ENCODE measurements around the gene MSI2. TPM values are rescaled to one million over a fixed set of nuclear protein-coding genes. Genes with fewer than 3 reads are reported as not detected.

MSI2 gene
- total and polyA plus RNA-seq, 2 donors (not counting 1 experiment from before 2014, with no cell fraction given), result 16.1 to 196 TPM

- intact Hi-C loops (cut with micrococcal nuclease), result no loop called here
- H3K9me3 ChIP-seq (ENCODE audit: control extremely low read depth in 1 of 3, control insufficient read depth in 2 of 3, insufficient read depth in 1 of 3, low read length in 2 of 3), result no peaks in the 10 kb centered on the region
- Mint-ChIP-seq H3K27me3 (no peaks in the 10 kb centered on the region), H3K9me3 (ENCODE audit: insufficient read depth) (no peaks in the 10 kb centered on the region), H3K4me3 (no peak overlapping the region), H3K27ac (no peak overlapping the region), H3K4me1 (no peaks in the 10 kb centered on the region)
- POLR2A ChIA-PET, result no interaction called here
- H3K4me1 ChIP-seq (ENCODE audit: control insufficient read depth in 2 of 2, insufficient read depth in 2 of 2, low read length in 2 of 2), result no peaks in the 10 kb centered on the region
- no peak overlapping the region for H3K27ac ChIP-seq (ENCODE audit: low read length in 2 of 2)
- TF ChIP-seq EZH2 (IDR thresholded peaks at IDR 0.05; ENCODE audit: borderline replicate concordance, insufficient read depth, low read depth, low read length, poor library complexity, severe bottlenecking), result no peak
- TF ChIP-seq CTCF (IDR thresholded peaks at IDR 0.05), result no peak
- ATAC-seq (ENCODE audit: low read depth) (no peak), DNase-seq (no peak)
- H3K4me2 ChIP-seq (replicated peaks; ENCODE audit: low read depth, low read length, poor library complexity, severe bottlenecking), result no peak overlapping the region
- H3K4me3 ChIP-seq (ENCODE audit: control extremely low read depth in 1 of 5, extremely low read depth in 1 of 5, insufficient read depth in 1 of 5, low read depth in 2 of 5, low read length in 4 of 5), result no peak overlapping the region
- no peaks in the 10 kb centered on the region for H4K20me1 ChIP-seq (ENCODE audit: control insufficient read depth, insufficient read depth, low read length, poor library complexity, severe bottlenecking)
- 99% methylated on average over 7 of the region's 9 CpGs for WGBS (ENCODE audit: insufficient coverage)
- no peak overlapping the region for H2AFZ ChIP-seq (ENCODE audit: insufficient read depth, low read depth, low read length, poor library complexity, severe bottlenecking)
- CTCF ChIA-PET, result no interaction called here
- peaks cover 13% of the 10 kb centered on the region for H3K79me2 ChIP-seq (ENCODE audit: control insufficient read depth, insufficient read depth, low read length)
- no peaks in the 10 kb centered on the region for H3K27me3 ChIP-seq (replicated peaks in 1 of 4; ENCODE audit: control extremely low read depth in 1 of 4, control insufficient read depth in 3 of 4, insufficient read depth in 4 of 4, low read length in 3 of 4)
- H3K9ac ChIP-seq (ENCODE audit: low read length), result no peak overlapping the region
- peaks cover 0 to 8% of the 10 kb centered on the region in 2 experiments for H3K36me3 ChIP-seq (replicated peaks in 1 of 2; ENCODE audit: control extremely low read depth in 1 of 2, control insufficient read depth in 1 of 2, extremely low read depth in 1 of 2, insufficient read depth in 2 of 2, low read length in 1 of 2)
Measured at GRCh38 chr17:57567251-57567650, 310.9 kb downstream of the MSI2 start.

DNA sequence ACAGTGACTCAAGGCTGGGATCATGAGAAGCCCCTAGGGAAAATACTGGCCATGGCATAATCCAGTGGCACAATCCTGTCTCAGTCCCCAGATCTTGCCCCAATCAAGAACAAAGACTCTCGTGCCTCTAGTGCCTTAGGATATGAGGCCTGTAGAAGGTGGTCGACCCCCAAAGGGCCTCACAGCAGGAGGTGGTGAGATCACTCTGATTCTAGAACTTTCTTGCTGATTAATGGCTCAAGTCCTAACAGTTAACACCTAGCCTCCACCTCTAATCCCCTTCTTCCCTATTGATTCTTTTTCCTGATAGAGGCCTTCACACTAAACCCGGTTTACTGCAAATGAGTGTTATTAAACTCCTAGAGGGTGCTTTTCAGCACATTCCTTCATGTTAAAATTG lies 312.0 kb downstream of the MSI2 start:
- Histone ChIP-seq H3K36me3 (replicated peaks in 1 of 2; ENCODE audit: control extremely low read depth in 1 of 2, control insufficient read depth in 1 of 2, extremely low read depth in 1 of 2, insufficient read depth in 2 of 2, low read length in 1 of 2) (peaks cover 0 to 8% of the 10 kb centered on the region in 2 experiments), H3K9ac (ENCODE audit: low read length) (no peak overlapping the region), H3K79me2 (ENCODE audit: control insufficient read depth, insufficient read depth, low read length) (peaks cover 13% of the 10 kb centered on the region), H3K27ac (ENCODE audit: low read length in 2 of 2) (no peak overlapping the region), H3K4me1 (ENCODE audit: control insufficient read depth in 2 of 2, insufficient read depth in 2 of 2, low read length in 2 of 2) (no peaks in the 10 kb centered on the region), H3K4me2 (replicated peaks; ENCODE audit: low read depth, low read length, poor library complexity, severe bottlenecking) (no peak overlapping the region), H4K20me1 (ENCODE audit: control insufficient read depth, insufficient read depth, low read length, poor library complexity, severe bottlenecking) (no peaks in the 10 kb centered on the region), H2AFZ (ENCODE audit: insufficient read depth, low read depth, low read length, poor library complexity, severe bottlenecking) (no peak overlapping the region), H3K4me3 (ENCODE audit: control extremely low read depth in 1 of 5, extremely low read depth in 1 of 5, insufficient read depth in 1 of 5, low read depth in 2 of 5, low read length in 4 of 5) (no peak overlapping the region), H3K27me3 (replicated peaks in 1 of 4; ENCODE audit: control extremely low read depth in 1 of 4, control insufficient read depth in 3 of 4, insufficient read depth in 4 of 4, low read length in 3 of 4) (no peaks in the 10 kb centered on the region), H3K9me3 (ENCODE audit: control extremely low read depth in 1 of 3, control insufficient read depth in 2 of 3, insufficient read depth in 1 of 3, low read length in 2 of 3) (no peaks in the 10 kb centered on the region)
- no peak for DNase-seq
- 100% methylated on average over 2 of the region's 3 CpGs for WGBS (ENCODE audit: insufficient coverage)
- ChIA-PET POLR2A (no interaction called here), CTCF (no interaction called here)
- Mint-ChIP-seq H3K4me1 (no peaks in the 10 kb centered on the region), H3K9me3 (ENCODE audit: insufficient read depth) (no peaks in the 10 kb centered on the region), H3K27ac (no peak overlapping the region), H3K4me3 (no peak overlapping the region), H3K27me3 (no peaks in the 10 kb centered on the region)
- intact Hi-C loops (cut with micrococcal nuclease), result no loop called here
- ATAC-seq (ENCODE audit: low read depth), result no peak
- no peak for TF ChIP-seq CTCF (IDR thresholded peaks at IDR 0.05)
- no peak for TF ChIP-seq EZH2 (IDR thresholded peaks at IDR 0.05; ENCODE audit: borderline replicate concordance, insufficient read depth, low read depth, low read length, poor library complexity, severe bottlenecking)

All from B cell (primary cell).